Metanephros (tissue), 2 donors: ENCODE measurements around the gene GPR15. TPM values are rescaled to one million over a fixed set of nuclear protein-coding genes. Genes with fewer than 3 reads are reported as not detected.

Experiments
- small RNA-seq: library from RNA; depleted of rRNA; stranded (forward); fragments of <200 nt; gene quantifications from one replicate; pipeline ENCODE3, GENCODE V24; 2014; ENCODE audit warnings: low replicate concordance
- total RNA-seq: library from RNA; depleted of rRNA; stranded (reverse); fragments of >200 nt; gene quantifications from one replicate; pipeline ENCODE4 v1.2.3, GENCODE V29; 2014

Gene GPR15
- total RNA-seq = not detected

DNA sequence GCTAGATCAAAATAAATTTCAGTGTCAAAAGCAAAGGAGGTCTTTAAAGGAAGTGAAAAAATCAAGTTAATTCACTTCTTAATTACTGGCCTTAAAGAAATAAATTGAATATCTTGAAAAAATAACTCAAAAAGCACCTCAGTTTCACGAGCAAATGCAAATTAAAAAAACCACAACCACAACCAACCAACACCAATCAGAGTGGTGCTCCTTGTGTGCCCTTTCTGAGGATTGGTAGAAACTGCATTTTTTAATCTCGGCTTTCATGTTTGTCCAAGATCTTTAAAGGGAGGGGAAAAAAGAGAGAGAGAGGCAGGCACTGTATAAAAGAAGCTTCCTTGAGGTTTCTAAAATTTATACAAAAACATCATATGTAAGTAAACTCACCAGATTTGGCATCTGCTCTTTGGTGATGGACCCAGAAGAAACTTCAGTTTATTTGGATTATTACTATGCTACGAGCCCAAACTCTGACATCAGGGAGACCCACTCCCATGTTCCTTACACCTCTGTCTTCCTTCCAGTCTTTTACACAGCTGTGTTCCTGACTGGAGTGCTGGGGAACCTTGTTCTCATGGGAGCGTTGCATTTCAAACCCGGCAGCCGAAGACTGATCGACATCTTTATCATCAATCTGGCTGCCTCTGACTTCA lies at the start of gene GPR15:
Gene GPR15 (plus strand): TSS at position 357 of the 653 bp plus-strand sequence. CDS start 56 bp downstream, at position 413.

DNA sequence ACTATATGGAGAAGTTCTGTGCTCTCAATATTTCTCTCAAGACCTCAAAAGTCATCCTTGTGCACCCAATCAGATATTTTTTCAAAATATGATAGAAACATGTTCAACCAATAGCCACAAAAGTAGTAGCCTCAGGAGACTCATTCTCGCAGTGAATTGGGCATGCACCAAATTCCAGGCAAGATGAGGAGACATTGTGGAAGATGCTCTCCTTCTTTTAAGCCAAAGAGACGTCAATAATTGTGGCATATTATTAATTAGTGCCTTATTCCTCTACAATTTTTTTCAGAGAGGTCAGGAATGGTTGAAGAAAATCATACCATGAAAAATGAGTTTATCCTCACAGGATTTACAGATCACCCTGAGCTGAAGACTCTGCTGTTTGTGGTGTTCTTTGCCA lies 34.4 kb upstream of the GPR15 start, which contains the start of gene OR5K2:
Gene OR5K2 (plus strand): TSS at position 301 of the 400 bp plus-strand sequence. CDS start 0 bp downstream, at position 301.

DNA sequence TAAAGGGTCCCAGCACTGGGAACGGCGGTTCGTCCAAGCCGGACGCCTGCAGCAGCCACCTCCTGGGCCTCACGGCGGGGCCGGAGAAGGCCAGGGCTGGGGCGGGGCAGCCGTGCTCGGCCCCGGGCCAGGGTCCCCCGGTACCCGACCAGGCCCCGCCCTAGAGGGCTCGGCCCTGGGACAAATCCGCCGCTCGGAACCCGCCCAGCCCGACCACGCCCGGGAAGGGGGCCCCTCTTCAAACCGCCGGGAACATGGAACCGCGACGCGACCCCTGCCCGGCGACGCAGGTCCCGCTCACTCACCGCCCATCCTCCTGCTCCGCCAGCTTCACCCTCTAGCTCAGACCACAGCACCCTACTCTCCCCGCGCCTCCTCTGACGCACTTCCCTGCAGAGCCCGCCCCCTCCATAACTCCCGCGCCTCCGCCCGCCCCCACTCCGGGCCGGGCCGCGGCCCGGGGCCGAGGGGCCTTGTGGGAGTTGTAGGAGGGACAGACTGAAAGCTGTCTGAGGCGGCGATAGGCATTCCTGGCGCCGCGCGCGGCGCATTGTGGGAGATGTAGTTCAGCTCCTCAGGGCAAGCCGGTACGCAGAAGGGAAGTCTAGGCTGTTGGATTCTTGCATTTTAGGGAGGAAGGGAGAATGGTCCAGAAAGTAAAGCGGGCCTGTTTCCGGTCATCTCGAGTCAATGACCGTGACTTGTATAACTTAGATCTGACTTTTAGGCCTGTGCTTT lies 9.1 kb upstream of the GPR15 start, which contains the start of gene CLDND1:
Gene CLDND1 (minus strand): TSS at position 359 of the 738 bp plus-strand sequence. CDS start 1,478 bp downstream, outside the sequence.

Small RNA genes lying within 50 kb of the gene (small RNA-seq; reads per million reads assigned to genes)
- not detected for gene RPL38P4

Other genes with a start within 250 kb of the GPR15 start
- gene OR5H2, start 249.5 kb upstream of the GPR15 start, total RNA-seq = not detected
- not detected for gene OR5K4, start 178.1 kb upstream of the GPR15 start, total RNA-seq
- not detected for gene OR5K3, start 141.3 kb upstream of the GPR15 start, total RNA-seq
- gene OR5K1, start 68.8 kb upstream of the GPR15 start, total RNA-seq = not detected
- not detected for gene OR5K2, start 34.3 kb upstream of the GPR15 start, total RNA-seq
- gene CLDND1, start 9.1 kb upstream of the GPR15 start, total RNA-seq = 80.9 TPM
- gene CPOX, start 61.6 kb downstream of the GPR15 start, total RNA-seq = 21.0 TPM
- gene ST3GAL6, start 231.4 kb downstream of the GPR15 start, total RNA-seq = 38.2 TPM